K562 (cell line): ENCODE measurements around the gene ZBTB42. TPM values are rescaled to one million over a fixed set of nuclear protein-coding genes. Genes with fewer than 3 reads are reported as not detected.

Source experiments
- BCL6 ChIP-seq: fragments of 250-450 bp; sonication (Bioruptor Pico); IDR thresholded peaks from 2 replicates; pipeline ENCODE4 v1.4.0; 2020
- CBX3 ChIP-seq, 2 experiments: IDR thresholded peaks; 1 replicate in 1 of 2; 2 replicates in 1 of 2; pipeline ENCODE4 v1.6.1; 2012; ENCODE audit warnings: inconsistent platforms in 2 of 2, low read length in 2 of 2, borderline replicate concordance in 1 of 2, control low read depth in 1 of 2
- CHD2 ChIP-seq: IDR thresholded peaks from 2 replicates; pipeline ENCODE4 v1.6.1; 2011; ENCODE audit warnings: low read depth, low read length
- EP300 ChIP-seq: IDR thresholded peaks from 2 replicates; pipeline ENCODE4 v1.6.1; 2012; ENCODE audit warnings: low read length, improper control_type of control experiment
- ETV5 ChIP-seq: sonication (generic); formaldehyde crosslinking; IDR thresholded peaks from 2 replicates; pipeline ENCODE4 v1.4.0; 2020; ENCODE audit warnings: low read depth, mild to moderate bottlenecking, missing genetic modification reagents
- GATAD2A ChIP-seq: fragments of 450-650 bp; IDR thresholded peaks from 2 replicates; pipeline ENCODE4 v1.6.1; 2017
- HMGN3 ChIP-seq: IDR thresholded peaks from 2 replicates; pipeline ENCODE4 v1.6.1; 2011; ENCODE audit warnings: borderline replicate concordance, low read depth, mild to moderate bottlenecking, mixed read lengths, low read length; ENCODE audit not compliant: insufficient read length; ENCODE audit errors: extremely low read depth
- HNRNPH1 ChIP-seq: fragments of 200-400 bp; formaldehyde crosslinking; optimal IDR thresholded peaks from 2 replicates; pipeline ENCODE3; 2017; ENCODE audit warnings: low read depth, mild to moderate bottlenecking, low read length, moderate library complexity
- MAFG ChIP-seq: fragments of 450-650 bp; conservative IDR thresholded peaks from 2 replicates; pipeline ENCODE4 v1.6.1; 2016; ENCODE audit warnings: missing genetic modification characterization, missing compliant biosample characterization
- NBN ChIP-seq: fragments of 450-650 bp; IDR thresholded peaks from 2 replicates; pipeline ENCODE4 v1.6.1; 2016; ENCODE audit warnings: low read depth, mild to moderate bottlenecking
- NFATC3 ChIP-seq: fragments of 450-650 bp; IDR thresholded peaks from 2 replicates; pipeline ENCODE4 v1.6.1; 2017; ENCODE audit warnings: mild to moderate bottlenecking
- NR2F6 ChIP-seq: fragments of 450-650 bp; formaldehyde crosslinking; IDR thresholded peaks from 2 replicates; pipeline ENCODE4 v1.4.0; 2020; ENCODE audit warnings: mild to moderate bottlenecking
- RBFOX2 ChIP-seq: fragments of 200-400 bp; formaldehyde crosslinking; IDR thresholded peaks from 2 replicates; pipeline ENCODE4 v1.6.1; 2017; ENCODE audit warnings: low read depth, mild to moderate bottlenecking, low read length, moderate library complexity
- RERE ChIP-seq: sonication (generic); formaldehyde crosslinking; IDR thresholded peaks from 2 replicates; pipeline ENCODE4 v1.8.0; 2023; ENCODE audit warnings: missing genetic modification reagents, mild to moderate bottlenecking, borderline replicate concordance
- SIRT6 ChIP-seq: IDR thresholded peaks from one replicate; pipeline ENCODE4 v1.6.1; 2012; ENCODE audit warnings: low read depth, mild to moderate bottlenecking, control low read depth, inconsistent platforms, low read length, moderate library complexity
- SOX6 ChIP-seq: fragments of 450-650 bp; IDR thresholded peaks from 2 replicates; pipeline ENCODE4 v1.6.1; 2014; ENCODE audit warnings: mild to moderate bottlenecking
- SUPT5H ChIP-seq: fragments of 450-650 bp; IDR thresholded peaks from 2 replicates; pipeline ENCODE4 v1.6.1; 2016
- TAF1 ChIP-seq: IDR thresholded peaks from 2 replicates; pipeline ENCODE4 v1.6.1; 2011; ENCODE audit warnings: mild to moderate bottlenecking, low read length, moderate library complexity; ENCODE audit not compliant: insufficient read depth, control insufficient read depth, severe bottlenecking; ENCODE audit errors: extremely low read depth
- TBL1XR1 ChIP-seq, 2 experiments: IDR thresholded peaks; 2 replicates each; pipeline ENCODE4 v1.6.1; 2012; ENCODE audit warnings: improper control_type of control experiment in 2 of 2, low read length in 2 of 2, mild to moderate bottlenecking in 1 of 2
- ZNF23 ChIP-seq: fragments of 250-450 bp; sonication (Bioruptor Pico); IDR thresholded peaks from 2 replicates; pipeline ENCODE4 v1.4.0; 2020; ENCODE audit warnings: mild to moderate bottlenecking
- ZNF431 ChIP-seq: sonication (generic); formaldehyde crosslinking; IDR thresholded peaks from 2 replicates; pipeline ENCODE4 v1.8.0; 2022; ENCODE audit warnings: mild to moderate bottlenecking, missing genetic modification reagents
- ZNF561 ChIP-seq: fragments of 450-650 bp; formaldehyde crosslinking; conservative IDR thresholded peaks from 2 replicates; pipeline ENCODE4 v1.4.0; 2020; ENCODE audit warnings: mild to moderate bottlenecking, moderate library complexity
- polyA plus RNA-seq, 8 experiments: library from polyadenylated mRNA; depleted of rRNA in 4 of 8; stranded (reverse) in 5 of 8; unstranded in 3 of 8; fragments of >200 nt; fragmentation: Nextera tagmentation in 2 of 8; fragmentation: Illumina TruSeq in 1 of 8; extraction: Ambion mirVana in 2 of 8; extraction: Trizol in 1 of 8; gene quantifications; 2 replicates each; pipeline versions ENCODE4 v1.2.1 to v1.2.3, GENCODE V29; 2011 to 2014; ENCODE audit warnings: inconsistent platforms in 1 of 8, missing spikeins in 1 of 8
- total RNA-seq, 7 experiments: library from RNA; depleted of rRNA in 6 of 7; stranded (reverse); fragments of >200 nt in 6 of 7; fragmentation: Illumina TruSeq in 2 of 7; extraction: Trizol in 2 of 7; gene quantifications; 2 replicates each; pipeline versions ENCODE4 v1.2.1 to v1.2.3, GENCODE V29; 2011 to 2021; ENCODE audit warnings: low replicate concordance in 1 of 7
- TF ChIP-seq, protein P1 (sequence below): fragments of 450-650 bp; formaldehyde crosslinking; IDR thresholded peaks from 2 replicates; pipeline ENCODE4 v1.4.0; 2020; ENCODE audit warnings: mild to moderate bottlenecking, moderate library complexity

Gene ZBTB42
- total and polyA plus RNA-seq, 9 of the 15 experiments (the other 6 are each of a cell fraction or from before 2014, with no cell fraction given) = 0.03 to 8.5 (median 2.4) TPM

DNA sequence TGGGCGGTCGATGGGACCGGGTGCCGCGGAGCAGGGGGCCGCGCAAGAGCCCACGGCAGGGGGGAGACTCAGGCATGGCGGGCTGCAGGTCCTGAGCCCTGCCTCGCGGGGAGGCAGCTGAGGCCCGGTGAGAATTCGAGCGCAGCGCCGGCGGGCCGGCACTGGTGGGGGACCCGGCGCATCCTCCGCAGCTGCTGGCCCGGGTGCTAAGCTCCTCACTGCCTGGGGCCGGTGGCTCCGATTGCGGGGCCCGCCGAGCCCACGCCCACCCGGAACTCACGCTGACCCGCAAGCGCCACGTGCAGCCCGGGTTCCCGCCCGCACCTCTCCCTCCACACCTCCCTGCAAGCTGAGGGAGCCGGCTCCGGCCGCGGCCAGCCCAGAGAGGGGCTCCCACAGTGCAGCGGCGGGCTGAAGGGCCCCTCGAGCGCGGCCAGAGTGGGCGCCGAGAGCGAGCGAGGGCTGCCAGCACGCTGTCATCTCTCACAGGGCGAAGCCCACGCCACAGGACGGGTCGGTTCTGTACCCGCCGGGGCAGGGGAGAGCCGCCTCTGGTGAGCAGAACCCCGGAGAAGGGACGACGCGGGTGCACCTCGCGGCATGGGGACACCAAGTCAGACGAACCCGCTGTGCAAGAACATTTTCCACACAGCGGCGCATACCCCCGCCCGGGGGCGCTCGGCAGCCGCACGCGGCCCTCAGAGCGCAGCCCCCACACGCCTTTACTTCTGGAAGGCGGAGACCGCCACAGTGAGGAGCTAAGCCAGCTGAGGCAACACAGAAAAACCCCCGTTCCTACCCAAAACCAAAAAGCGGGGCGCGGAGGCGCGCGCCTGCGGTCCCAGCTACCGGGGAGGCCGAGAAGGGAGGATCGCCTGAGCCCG lies 49.1 kb upstream of the ZBTB42 start (continued):
- TF ChIP-seq NR2F6 (CRISPR knock-in tag) = no peak
- TF ChIP-seq, protein P1, sequence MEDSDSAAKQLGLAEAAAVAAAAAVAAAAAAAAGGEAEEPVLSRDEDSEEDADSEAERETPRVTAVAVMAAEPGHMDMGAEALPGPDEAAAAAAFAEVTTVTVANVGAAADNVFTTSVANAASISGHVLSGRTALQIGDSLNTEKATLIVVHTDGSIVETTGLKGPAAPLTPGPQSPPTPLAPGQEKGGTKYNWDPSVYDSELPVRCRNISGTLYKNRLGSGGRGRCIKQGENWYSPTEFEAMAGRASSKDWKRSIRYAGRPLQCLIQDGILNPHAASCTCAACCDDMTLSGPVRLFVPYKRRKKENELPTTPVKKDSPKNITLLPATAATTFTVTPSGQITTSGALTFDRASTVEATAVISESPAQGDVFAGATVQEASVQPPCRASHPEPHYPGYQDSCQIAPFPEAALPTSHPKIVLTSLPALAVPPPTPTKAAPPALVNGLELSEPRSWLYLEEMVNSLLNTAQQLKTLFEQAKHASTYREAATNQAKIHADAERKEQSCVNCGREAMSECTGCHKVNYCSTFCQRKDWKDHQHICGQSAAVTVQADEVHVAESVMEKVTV = no peak
- TF ChIP-seq RBFOX2 = peak; percentile 71
- no peak for TF ChIP-seq NFATC3
- no peak for TF ChIP-seq CHD2
- no peak for TF ChIP-seq SUPT5H
- no peak for TF ChIP-seq ZNF561
- TF ChIP-seq RERE (CRISPR knock-in tag) = no peak
- no peak for TF ChIP-seq ETV5 (CRISPR knock-in tag)
- no peak for TF ChIP-seq SIRT6
- no peak for TF ChIP-seq NBN
- no peak; the same call in 1 of the 2 replicates for TF ChIP-seq ZNF431 (CRISPR knock-in tag)
- TF ChIP-seq BCL6 (CRISPR knock-in tag) = no peak
- no peak for TF ChIP-seq SOX6
- no peak for TF ChIP-seq MAFG (tag)
- TF ChIP-seq HNRNPH1 = no peak
- no peak for TF ChIP-seq TBL1XR1 (IDR thresholded peaks at IDR 0.05; ENCODE audit: low read length in 2 of 2)
- TF ChIP-seq HMGN3 = peak; percentile 4
- no peak for TF ChIP-seq EP300
- no peak for TF ChIP-seq CBX3 (IDR thresholded peaks at IDR 0.05; ENCODE audit: borderline replicate concordance in 1 of 2, low read length in 2 of 2)
- TF ChIP-seq TAF1 = peak; percentile 28
- TF ChIP-seq GATAD2A = no peak
- no peak for TF ChIP-seq ZNF23 (CRISPR knock-in tag)
